T-helper 1 cell treated with Interleukin-12 subunit alpha and Interleukin-12 subunit beta and Interleukin-4 antibody, amounts not matched to agents 30 μg/mL and 1 μg/mL, for 36 hours (primary cell): ENCODE data around the gene PTPRA.

Source experiments
- H3K27ac Mint-ChIP-seq: one replicate; pipeline ENCODE4 v1.8.0; 2021; ENCODE audit warnings: mild to moderate bottlenecking, mixed read lengths
- H3K27me3 Mint-ChIP-seq: one replicate; pipeline ENCODE4 v1.8.0; 2021; ENCODE audit warnings: low read depth, mixed read lengths
- H3K36me3 Mint-ChIP-seq: one replicate; pipeline ENCODE4 v1.8.0; 2021; ENCODE audit warnings: low read depth, mixed read lengths
- H3K4me1 Mint-ChIP-seq: one replicate; pipeline ENCODE4 v1.8.0; 2021; ENCODE audit warnings: low read depth, mixed read lengths
- H3K4me3 Mint-ChIP-seq: one replicate; pipeline ENCODE4 v1.8.0; 2021; ENCODE audit warnings: mild to moderate bottlenecking, moderate library complexity, mixed read lengths
- H3K9me3 Mint-ChIP-seq: one replicate; pipeline ENCODE4 v1.8.0; 2021; ENCODE audit warnings: mixed read lengths

The PTPRA gene

GRCh38 chr20:2911200-2911599 lies 37.9 kb downstream of the PTPRA start:
- Mint-ChIP-seq H3K4me1 (peaks cover 1% of the 10 kb centered on the region), H3K27me3 (no peaks in the 10 kb centered on the region), H3K27ac (no peak overlapping the region), H3K36me3 (peaks cover 2% of the 10 kb centered on the region), H3K9me3 (no peaks in the 10 kb centered on the region), H3K4me3 (no peak overlapping the region)

- Mint-ChIP-seq H3K4me1 (peaks cover 6% of the 10 kb centered on the region), H3K36me3 (peaks cover 2% of the 10 kb centered on the region), H3K9me3 (no peaks in the 10 kb centered on the region), H3K27me3 (no peaks in the 10 kb centered on the region), H3K4me3 (no peak overlapping the region), H3K27ac (no peak overlapping the region)
Observed at GRCh38 chr20:2914160-2914559, 40.9 kb downstream of the PTPRA start.

GRCh38 chr20:2917266-2917665 lies 44.0 kb downstream of the PTPRA start:
- Mint-ChIP-seq H3K4me3 (no peak overlapping the region), H3K4me1 (peaks cover 7% of the 10 kb centered on the region), H3K9me3 (no peaks in the 10 kb centered on the region), H3K27ac (no peak overlapping the region), H3K36me3 (peaks cover 3% of the 10 kb centered on the region), H3K27me3 (no peaks in the 10 kb centered on the region)

GRCh38 chr20:2918096-2919049 lies 45.1 kb downstream of the PTPRA start:
- H3K4me1 Mint-ChIP-seq: peaks cover 7% of the 10 kb centered on the region
- no peaks in the 10 kb centered on the region for H3K27me3 Mint-ChIP-seq
- H3K27ac Mint-ChIP-seq: no peak overlapping the region
- no peak overlapping the region for H3K4me3 Mint-ChIP-seq
- H3K9me3 Mint-ChIP-seq: no peaks in the 10 kb centered on the region
- H3K36me3 Mint-ChIP-seq: peaks cover 3% of the 10 kb centered on the region

DNA sequence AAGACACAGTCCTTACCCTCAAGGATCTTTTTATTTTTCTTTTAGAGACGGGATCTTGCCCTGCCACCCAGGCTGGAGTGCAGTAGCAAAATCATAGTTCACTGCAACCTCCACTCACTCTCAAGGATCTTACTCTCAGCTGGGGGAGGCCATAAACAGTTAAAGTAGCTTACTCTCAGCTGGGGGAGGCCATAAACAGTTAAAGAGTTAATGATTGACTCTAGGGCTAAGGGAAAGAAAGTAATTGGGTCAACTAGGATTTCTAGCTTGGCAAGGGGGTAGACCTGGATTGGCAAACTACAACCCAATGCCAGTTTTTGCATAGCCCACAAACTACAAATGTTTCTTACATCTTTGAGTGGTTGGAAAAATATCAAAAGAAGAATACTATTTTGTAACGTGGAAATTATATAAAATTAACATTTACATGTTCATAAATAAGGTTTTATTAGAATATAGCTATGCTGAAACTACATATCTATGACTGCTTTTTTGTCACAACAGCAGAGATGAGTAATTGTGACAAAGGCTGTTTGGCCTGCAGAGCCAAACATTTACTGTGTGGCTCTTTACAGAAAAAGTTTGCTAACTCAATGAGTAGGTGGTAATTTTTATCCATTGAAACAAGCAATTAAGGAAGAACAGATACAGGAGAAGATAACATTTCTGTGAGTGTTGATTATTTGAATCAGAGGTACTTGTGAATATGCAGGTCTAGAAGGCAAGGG lies 46.4 kb downstream of the PTPRA start:
- H3K27me3 Mint-ChIP-seq: no peaks in the 10 kb centered on the region
- H3K36me3 Mint-ChIP-seq: peaks cover 10% of the 10 kb centered on the region
- H3K9me3 Mint-ChIP-seq: no peaks in the 10 kb centered on the region
- no peak overlapping the region for H3K4me3 Mint-ChIP-seq
- H3K27ac Mint-ChIP-seq: no peak overlapping the region
- H3K4me1 Mint-ChIP-seq: peaks cover 7% of the 10 kb centered on the region

- no peak overlapping the region for H3K27ac Mint-ChIP-seq
- H3K27me3 Mint-ChIP-seq: no peaks in the 10 kb centered on the region
- H3K9me3 Mint-ChIP-seq: no peaks in the 10 kb centered on the region
- H3K4me3 Mint-ChIP-seq: no peak overlapping the region
- H3K36me3 Mint-ChIP-seq: peaks cover 15% of the 10 kb centered on the region
- H3K4me1 Mint-ChIP-seq: peaks cover 7% of the 10 kb centered on the region
Observed at GRCh38 chr20:2920473-2920872, 47.2 kb downstream of the PTPRA start.

DNA sequence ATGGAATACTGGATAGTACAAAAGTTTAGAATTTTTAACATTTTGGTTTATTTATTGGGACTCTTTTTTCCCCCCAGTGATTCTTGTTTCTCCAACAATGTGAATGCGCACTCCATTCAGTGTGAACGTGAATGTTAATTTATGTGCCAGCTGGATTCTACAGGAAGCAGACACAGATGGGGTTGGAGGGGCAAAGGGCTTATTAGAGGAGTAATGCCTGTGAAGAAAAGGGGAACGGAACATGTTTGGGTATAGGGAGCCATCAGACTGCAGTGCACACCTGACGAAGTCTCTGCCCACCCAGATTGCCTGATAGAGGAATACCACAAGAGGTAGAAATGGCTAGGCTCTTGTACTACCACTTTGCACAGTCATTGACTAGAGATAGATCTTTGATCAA lies 48.2 kb downstream of the PTPRA start:
- H3K27ac Mint-ChIP-seq: no peak overlapping the region
- H3K36me3 Mint-ChIP-seq: peaks cover 19% of the 10 kb centered on the region
- peaks cover 7% of the 10 kb centered on the region for H3K4me1 Mint-ChIP-seq
- H3K9me3 Mint-ChIP-seq: no peaks in the 10 kb centered on the region
- no peak overlapping the region for H3K4me3 Mint-ChIP-seq
- no peaks in the 10 kb centered on the region for H3K27me3 Mint-ChIP-seq

DNA sequence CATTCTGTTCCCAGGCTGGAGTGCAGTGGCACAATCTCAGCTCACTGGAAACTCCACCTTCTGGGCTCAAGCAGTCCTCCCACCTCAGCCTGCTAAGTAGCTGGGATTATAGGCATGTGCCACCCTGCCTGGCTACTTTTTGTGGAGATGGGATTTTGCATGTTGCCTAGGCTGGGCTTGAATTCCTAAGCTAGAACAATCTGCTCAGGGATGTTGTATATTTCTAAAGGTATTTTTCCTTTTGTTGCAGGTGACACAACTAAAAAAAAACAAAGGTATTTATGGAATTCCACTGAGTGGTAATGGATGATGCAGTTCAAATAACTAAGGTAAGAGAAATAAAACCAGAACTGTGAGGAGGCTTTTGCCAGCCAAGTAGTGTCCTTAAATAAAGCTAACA lies 49.7 kb downstream of the PTPRA start:
- H3K4me3 Mint-ChIP-seq: no peak overlapping the region
- H3K27ac Mint-ChIP-seq: no peak overlapping the region
- peaks cover 7% of the 10 kb centered on the region for H3K4me1 Mint-ChIP-seq
- no peaks in the 10 kb centered on the region for H3K9me3 Mint-ChIP-seq
- no peaks in the 10 kb centered on the region for H3K27me3 Mint-ChIP-seq
- H3K36me3 Mint-ChIP-seq: peaks cover 22% of the 10 kb centered on the region

DNA sequence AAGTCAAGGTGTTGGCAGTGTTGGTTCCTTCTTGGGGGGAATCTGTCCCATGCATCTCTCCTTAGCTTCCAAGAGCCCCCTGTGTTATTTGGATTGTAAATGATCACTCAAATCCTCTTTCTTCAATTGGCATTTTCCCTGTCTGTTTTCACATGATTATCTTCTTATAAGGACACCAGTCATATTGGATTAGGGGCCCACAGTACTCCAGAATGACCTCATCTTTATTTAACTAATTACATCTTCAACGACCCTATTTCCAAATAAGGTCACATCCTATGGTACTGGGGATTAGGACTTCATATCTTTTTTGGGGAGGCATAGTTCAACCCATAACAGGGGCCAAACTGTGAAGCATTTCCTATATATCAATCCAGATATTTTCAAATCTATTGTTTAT lies 57.3 kb downstream of the PTPRA start:
- peaks cover 9% of the 10 kb centered on the region for H3K36me3 Mint-ChIP-seq

GRCh38 chr20:2932498-2932897 lies 59.2 kb downstream of the PTPRA start:
- Mint-ChIP-seq H3K4me1 (no peaks in the 10 kb centered on the region), H3K4me3 (no peak overlapping the region), H3K36me3 (peaks cover 2% of the 10 kb centered on the region), H3K27me3 (no peaks in the 10 kb centered on the region), H3K9me3 (no peaks in the 10 kb centered on the region), H3K27ac (no peak overlapping the region)

More for the DNA sequence above, 57.3 kb downstream of the PTPRA start:
- H3K9me3 Mint-ChIP-seq: no peaks in the 10 kb centered on the region
- H3K4me1 Mint-ChIP-seq: peaks cover 2% of the 10 kb centered on the region
- H3K4me3 Mint-ChIP-seq: no peak overlapping the region
- H3K27ac Mint-ChIP-seq: no peak overlapping the region
- H3K27me3 Mint-ChIP-seq: no peaks in the 10 kb centered on the region

- Mint-ChIP-seq H3K27me3 (no peaks in the 10 kb centered on the region), H3K4me1 (peaks cover 9% of the 10 kb centered on the region), H3K36me3 (peaks cover 6% of the 10 kb centered on the region), H3K4me3 (no peak overlapping the region), H3K27ac (no peak overlapping the region), H3K9me3 (no peaks in the 10 kb centered on the region)
Observed at GRCh38 chr20:2937902-2938301, 64.6 kb downstream of the PTPRA start.

- Mint-ChIP-seq H3K9me3 (no peaks in the 10 kb centered on the region), H3K27ac (no peak overlapping the region), H3K4me3 (no peak overlapping the region), H3K36me3 (peaks cover 13% of the 10 kb centered on the region), H3K27me3 (no peaks in the 10 kb centered on the region), H3K4me1 (peaks cover 16% of the 10 kb centered on the region)
Observed at GRCh38 chr20:2942439-2942838, 69.2 kb downstream of the PTPRA start.

GRCh38 chr20:2946988-2947961 lies 74.0 kb downstream of the PTPRA start:
- Mint-ChIP-seq H3K4me1 (peaks cover 9% of the 10 kb centered on the region), H3K36me3 (peaks cover 17% of the 10 kb centered on the region), H3K9me3 (no peaks in the 10 kb centered on the region), H3K27me3 (no peaks in the 10 kb centered on the region), H3K4me3 (no peak overlapping the region), H3K27ac (no peak overlapping the region)

- no peak overlapping the region for H3K27ac Mint-ChIP-seq
- peaks cover 9% of the 10 kb centered on the region for H3K4me1 Mint-ChIP-seq
- no peaks in the 10 kb centered on the region for H3K27me3 Mint-ChIP-seq
- peaks cover 17% of the 10 kb centered on the region for H3K36me3 Mint-ChIP-seq
- H3K4me3 Mint-ChIP-seq: no peak overlapping the region
- no peaks in the 10 kb centered on the region for H3K9me3 Mint-ChIP-seq
Observed at GRCh38 chr20:2948968-2949367, 75.7 kb downstream of the PTPRA start.
